Mesenchymal stem cell (in vitro differentiated cells and primary cell): Measurements from ENCODE around the gene UGCG.

ENCODE experiments used
- DNase-seq: peaks from one replicate; pipeline ENCODE4 v3.0.0-alpha.2; 2013
- H2AFZ ChIP-seq: one replicate; pipeline ENCODE4 v1.6.1; 2013; ENCODE audit warnings: low read depth, mild to moderate bottlenecking, control low read depth, inconsistent platforms, low read length, moderate library complexity
- H2AK5ac ChIP-seq: 2 replicates; pipeline ENCODE4 v1.6.1; 2013; ENCODE audit warnings: low read length, moderate library complexity, mild to moderate bottlenecking, inconsistent platforms; ENCODE audit not compliant: severe bottlenecking
- H2BK120ac ChIP-seq: one replicate; pipeline ENCODE4 v1.6.1; 2013; ENCODE audit warnings: low read depth, mild to moderate bottlenecking, inconsistent platforms, low read length, moderate library complexity
- H2BK12ac ChIP-seq, 2 experiments: one replicate each; pipeline ENCODE4 v1.6.1; 2013; ENCODE audit warnings: inconsistent platforms in 2 of 2, low read length in 2 of 2, mild to moderate bottlenecking in 2 of 2, moderate library complexity in 2 of 2, control low read depth in 1 of 2
- H2BK15ac ChIP-seq: one replicate; pipeline ENCODE4 v1.6.1; 2013; ENCODE audit warnings: mild to moderate bottlenecking, low read depth, inconsistent platforms; ENCODE audit not compliant: poor library complexity, severe bottlenecking
- H2BK5ac ChIP-seq: 2 replicates; pipeline ENCODE4 v1.6.1; 2013; ENCODE audit warnings: low read depth, mild to moderate bottlenecking, low read length, control low read depth, inconsistent platforms; ENCODE audit not compliant: poor library complexity, severe bottlenecking
- H3K14ac ChIP-seq, 2 experiments: one replicate each; pipeline ENCODE4 v1.6.1; 2013; ENCODE audit warnings: inconsistent platforms in 2 of 2, low read length in 2 of 2, control low read depth in 1 of 2, mild to moderate bottlenecking in 1 of 2, moderate library complexity in 1 of 2
- H3K18ac ChIP-seq, 2 experiments: one replicate each; pipeline ENCODE4 v1.6.1; 2013; ENCODE audit warnings: inconsistent platforms in 2 of 2, low read length in 2 of 2, control low read depth in 1 of 2, low read depth in 1 of 2, mild to moderate bottlenecking in 1 of 2
- H3K23ac ChIP-seq, 2 experiments: one replicate each; pipeline ENCODE4 v1.6.1; 2013; ENCODE audit warnings: inconsistent platforms in 2 of 2, low read length in 2 of 2, mild to moderate bottlenecking in 2 of 2, moderate library complexity in 2 of 2, control low read depth in 1 of 2
- H3K27ac ChIP-seq: 2 replicates; pipeline ENCODE4 v1.5.1; 2013; ENCODE audit warnings: mild to moderate bottlenecking, moderate library complexity, low read length, control low read depth, inconsistent platforms; ENCODE audit not compliant: poor library complexity, severe bottlenecking
- H3K27me3 ChIP-seq, 2 experiments: 2 replicates each; pipeline versions ENCODE4 v1.6.1 to v1.7.0; 2013; ENCODE audit warnings: low read length in 2 of 2, mild to moderate bottlenecking in 2 of 2, moderate library complexity in 2 of 2, control low read depth in 1 of 2, inconsistent platforms in 1 of 2; ENCODE audit not compliant: control insufficient read depth in 1 of 2, insufficient read depth in 1 of 2
- H3K36me3 ChIP-seq, 2 experiments: 2 replicates each; pipeline versions ENCODE4 v1.6.1 to v1.7.0; 2013; ENCODE audit warnings: low read length in 2 of 2, control low read depth in 1 of 2, inconsistent platforms in 1 of 2, low read depth in 1 of 2, mild to moderate bottlenecking in 1 of 2; ENCODE audit not compliant: insufficient read depth in 2 of 2, control insufficient read depth in 1 of 2
- H3K4ac ChIP-seq, 2 experiments: one replicate each; pipeline ENCODE4 v1.6.1; 2013; ENCODE audit warnings: inconsistent platforms in 2 of 2, low read length in 2 of 2, mild to moderate bottlenecking in 2 of 2, moderate library complexity in 2 of 2, control low read depth in 1 of 2, low read depth in 1 of 2
- H3K4me1 ChIP-seq: 2 replicates; pipeline ENCODE4 v1.6.1; 2013; ENCODE audit warnings: low read depth, low read length, control low read depth; ENCODE audit not compliant: control insufficient read depth, insufficient read depth
- H3K4me2 ChIP-seq: 2 replicates; pipeline ENCODE4 v1.6.1; 2013; ENCODE audit warnings: low read length, mild to moderate bottlenecking, inconsistent platforms; ENCODE audit not compliant: poor library complexity, severe bottlenecking
- H3K4me3 ChIP-seq, 2 experiments: 2 replicates each; pipeline versions ENCODE4 v1.5.1 to v1.7.0; 2013; ENCODE audit warnings: low read length in 2 of 2, mild to moderate bottlenecking in 2 of 2, control low read depth in 1 of 2, low read depth in 1 of 2; ENCODE audit not compliant: insufficient read depth in 1 of 2
- H3K79me1 ChIP-seq: replicated peaks from 2 replicates; pipeline ENCODE4 v1.6.1; 2013; ENCODE audit warnings: mild to moderate bottlenecking, control low read depth, low read length, inconsistent platforms; ENCODE audit not compliant: poor library complexity, severe bottlenecking
- H3K9ac ChIP-seq: 2 replicates; pipeline ENCODE4 v1.7.0; 2013; ENCODE audit warnings: mild to moderate bottlenecking, low read length, moderate library complexity
- H3K9me3 ChIP-seq: 2 replicates; pipeline ENCODE4 v1.7.0; 2013; ENCODE audit warnings: mild to moderate bottlenecking, low read length; ENCODE audit not compliant: control insufficient read depth
- H4K8ac ChIP-seq: one replicate; pipeline ENCODE4 v1.6.1; 2013; ENCODE audit warnings: inconsistent platforms, mild to moderate bottlenecking, low read length, moderate library complexity
- H4K91ac ChIP-seq: one replicate; pipeline ENCODE4 v1.6.1; 2013; ENCODE audit warnings: mild to moderate bottlenecking, low read length, inconsistent platforms
- WGBS: methylation state at CpG from one replicate; pipeline ENCODE4 v1.1.7; 2013; ENCODE audit warnings: mixed read lengths; 5-methylcytosine and 5-hydroxymethylcytosine counted together

The UGCG gene

GRCh38 chr9:111915425-111915758, 18.8 kb downstream of the UGCG start:
- H3K4ac ChIP-seq, result no peak overlapping the region
- peak; percentile 33 for DNase-seq
- H2BK15ac ChIP-seq, result no peak overlapping the region
- H3K14ac ChIP-seq, result no peak overlapping the region
- no peak overlapping the region for H2BK120ac ChIP-seq
- no peak overlapping the region for H2BK12ac ChIP-seq
- no peaks in the 10 kb centered on the region for H3K27me3 ChIP-seq
- peak overlapping the region; percentile 21 for H3K4me2 ChIP-seq
- 92% methylated on average over 2 of the region's 3 CpGs for WGBS
- H3K18ac ChIP-seq, result no peak overlapping the region
- no peak overlapping the region for H2AK5ac ChIP-seq
- H3K79me1 ChIP-seq, result no peaks in the 10 kb centered on the region
- peaks cover 19 to 41% of the 10 kb centered on the region in 2 experiments for H3K36me3 ChIP-seq
- H3K4me3 ChIP-seq, result peak overlapping the region in 1 of 2 experiments; percentile 11
- no peaks in the 10 kb centered on the region for H3K9me3 ChIP-seq
- H3K23ac ChIP-seq, result no peak overlapping the region
- peak overlapping the region; percentile 43 for H3K27ac ChIP-seq
- peak overlapping the region; percentile 1 for H3K9ac ChIP-seq
- no peak overlapping the region for H2AFZ ChIP-seq
- H4K91ac ChIP-seq, result no peak overlapping the region
- H4K8ac ChIP-seq, result no peak overlapping the region
- peaks cover 12% of the 10 kb centered on the region for H3K4me1 ChIP-seq
- H2BK5ac ChIP-seq, result no peak overlapping the region

- peak; percentile 40 for DNase-seq
- no peak overlapping the region for H2AK5ac ChIP-seq
- H3K9ac ChIP-seq, result no peak overlapping the region
- peaks cover 26 to 50% of the 10 kb centered on the region in 2 experiments for H3K36me3 ChIP-seq
- H3K79me1 ChIP-seq, result no peaks in the 10 kb centered on the region
- no peak overlapping the region for H2BK120ac ChIP-seq
- no peak overlapping the region for H3K4ac ChIP-seq
- H3K4me3 ChIP-seq, result no peak overlapping the region
- no peak overlapping the region for H2BK15ac ChIP-seq
- H3K9me3 ChIP-seq, result no peaks in the 10 kb centered on the region
- H3K4me1 ChIP-seq, result peaks cover 12% of the 10 kb centered on the region
- H3K4me2 ChIP-seq, result no peak overlapping the region
- H3K18ac ChIP-seq, result peak overlapping the region in 1 of 2 experiments; percentile 11
- peak overlapping the region; percentile 49 for H3K27ac ChIP-seq
- no peak overlapping the region for H3K14ac ChIP-seq
- no peak overlapping the region for H4K8ac ChIP-seq
- H3K27me3 ChIP-seq, result no peaks in the 10 kb centered on the region
- H4K91ac ChIP-seq, result no peak overlapping the region
- H2BK12ac ChIP-seq, result no peak overlapping the region
- H3K23ac ChIP-seq, result no peak overlapping the region
- no peak overlapping the region for H2AFZ ChIP-seq
- no peak overlapping the region for H2BK5ac ChIP-seq
- WGBS, result 100% methylated on average over 1 of the region's 3 CpGs
Measured at GRCh38 chr9:111916234-111916645, 19.6 kb downstream of the UGCG start.

- H3K27ac ChIP-seq, result peak overlapping the region; percentile 2
- H3K4me1 ChIP-seq, result peaks cover 14% of the 10 kb centered on the region
- no peak overlapping the region for H3K9ac ChIP-seq
- no peak overlapping the region for H3K4me3 ChIP-seq
- H4K8ac ChIP-seq, result no peak overlapping the region
- no peak overlapping the region for H3K4ac ChIP-seq
- WGBS, result 98% methylated on average over 4 of the region's 5 CpGs
- H3K4me2 ChIP-seq, result no peak overlapping the region
- peaks cover 29 to 50% of the 10 kb centered on the region in 2 experiments for H3K36me3 ChIP-seq
- no peaks in the 10 kb centered on the region for H3K27me3 ChIP-seq
- H3K18ac ChIP-seq, result no peak overlapping the region
- no peak overlapping the region for H2AFZ ChIP-seq
- H2AK5ac ChIP-seq, result no peak overlapping the region
- DNase-seq, result no peak
- no peak overlapping the region for H2BK12ac ChIP-seq
- no peaks in the 10 kb centered on the region for H3K9me3 ChIP-seq
- H2BK15ac ChIP-seq, result no peak overlapping the region
- H3K23ac ChIP-seq, result no peak overlapping the region
- H3K14ac ChIP-seq, result no peak overlapping the region
- H3K79me1 ChIP-seq, result no peaks in the 10 kb centered on the region
- H2BK5ac ChIP-seq, result no peak overlapping the region
- no peak overlapping the region for H4K91ac ChIP-seq
- H2BK120ac ChIP-seq, result no peak overlapping the region
Measured at GRCh38 chr9:111917201-111917600, 20.6 kb downstream of the UGCG start.

DNA sequence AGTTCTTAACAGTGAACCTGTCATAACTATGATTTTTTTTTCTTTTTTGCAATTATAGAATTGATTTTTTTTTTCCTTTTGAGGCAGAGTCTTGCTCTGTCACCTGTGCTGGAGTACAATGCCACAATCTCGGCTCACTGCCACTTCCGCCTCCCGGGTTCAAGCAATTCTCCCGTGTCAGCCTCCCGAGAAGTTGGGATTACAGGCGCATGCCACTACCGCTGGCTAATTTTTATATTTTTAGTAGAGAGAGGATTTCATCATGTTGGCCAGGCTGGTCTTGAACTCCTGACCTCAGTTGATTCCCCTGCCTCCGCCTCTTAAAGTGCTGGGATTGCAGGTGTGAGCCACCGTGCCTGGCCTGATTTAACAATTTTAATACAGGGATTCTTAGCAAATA, 21.4 kb downstream of the UGCG start:
- peaks cover 14% of the 10 kb centered on the region for H3K4me1 ChIP-seq
- H3K4me3 ChIP-seq, result no peak overlapping the region
- no peak overlapping the region for H3K18ac ChIP-seq
- no peak overlapping the region for H3K4ac ChIP-seq
- no peak overlapping the region for H3K4me2 ChIP-seq
- no peak overlapping the region for H3K9ac ChIP-seq
- no peak overlapping the region for H2AK5ac ChIP-seq
- H2BK12ac ChIP-seq, result no peak overlapping the region
- H3K36me3 ChIP-seq, result peaks cover 29 to 57% of the 10 kb centered on the region in 2 experiments
- no peak overlapping the region for H3K14ac ChIP-seq
- peak overlapping the region; percentile 59 for H3K27ac ChIP-seq
- DNase-seq, result no peak
- H2BK15ac ChIP-seq, result no peak overlapping the region
- H3K27me3 ChIP-seq, result no peaks in the 10 kb centered on the region
- 93% methylated on average over 7 of the region's 9 CpGs for WGBS
- no peak overlapping the region for H2BK120ac ChIP-seq
- H3K79me1 ChIP-seq, result no peaks in the 10 kb centered on the region
- no peaks in the 10 kb centered on the region for H3K9me3 ChIP-seq
- no peak overlapping the region for H3K23ac ChIP-seq
- no peak overlapping the region for H2AFZ ChIP-seq
- H4K91ac ChIP-seq, result no peak overlapping the region
- no peak overlapping the region for H4K8ac ChIP-seq
- H2BK5ac ChIP-seq, result no peak overlapping the region
